Immature natural killer cell (primary cell): ENCODE data around the gene SCN9A. TPM values are rescaled to one million over a fixed set of nuclear protein-coding genes. Genes with fewer than 3 reads are reported as not detected.

Experiments
- DNase-seq, 3 donors: peaks; one replicate each; pipeline ENCODE4 v3.0.0; 2022; ENCODE audit warnings: mixed read lengths in 1 of 3
- H3K27ac Mint-ChIP-seq, 6 donors: one replicate each; pipeline ENCODE4 v1.8.0; 2020; ENCODE audit warnings: mixed read lengths in 6 of 6, mild to moderate bottlenecking in 5 of 6, inconsistent platforms in 4 of 6, moderate library complexity in 3 of 6
- H3K27me3 Mint-ChIP-seq, 3 donors: one replicate each; pipeline ENCODE4 v1.8.0; 2020 to 2021; ENCODE audit warnings: low read depth in 3 of 3, mild to moderate bottlenecking in 3 of 3, mixed read lengths in 3 of 3, moderate library complexity in 3 of 3, inconsistent platforms in 1 of 3
- H3K36me3 Mint-ChIP-seq, 3 donors: one replicate each; pipeline ENCODE4 v1.8.0; 2020; ENCODE audit warnings: mixed read lengths in 3 of 3, inconsistent platforms in 2 of 3, mild to moderate bottlenecking in 2 of 3
- H3K4me1 Mint-ChIP-seq, 2 donors: one replicate each; pipeline ENCODE4 v1.8.0; 2020; ENCODE audit warnings: inconsistent platforms in 2 of 2, mild to moderate bottlenecking in 2 of 2, mixed read lengths in 2 of 2, moderate library complexity in 1 of 2
- H3K4me3 Mint-ChIP-seq, 5 donors: one replicate each; pipeline ENCODE4 v1.8.0; 2020; ENCODE audit warnings: mild to moderate bottlenecking in 5 of 5, mixed read lengths in 5 of 5, inconsistent platforms in 3 of 5, moderate library complexity in 3 of 5
- H3K9me3 Mint-ChIP-seq, 6 donors: one replicate each; pipeline ENCODE4 v1.8.0; 2020; ENCODE audit warnings: mild to moderate bottlenecking in 6 of 6, mixed read lengths in 6 of 6, inconsistent platforms in 4 of 6, moderate library complexity in 3 of 6
- polyA plus RNA-seq, 3 donors: library from polyadenylated mRNA; unstranded; fragments of 300-500 nt; fragmentation: Illumina TruSeq; gene quantifications; one replicate each; pipeline ENCODE4 v1.2.3, GENCODE V29; 2021

The SCN9A gene
- polyA plus RNA-seq, 3 donors from 2014 or later = 0.55 to 0.86 (median 0.78) TPM

GRCh38 chr2:166393008-166393407 lies 17.3 kb upstream of the SCN9A start:
- Mint-ChIP-seq H3K9me3 (peaks cover 0 to 15% (median 3%) of the 10 kb centered on the region in 6 donors), H3K4me3 (no peak overlapping the region), H3K36me3 (no peaks in the 10 kb centered on the region), H3K4me1 (no peaks in the 10 kb centered on the region), H3K27ac (no peak overlapping the region), H3K27me3 (peaks cover 0 to 4% (median 0%) of the 10 kb centered on the region in 3 donors)
- no peak for DNase-seq

- no peak for DNase-seq
- Mint-ChIP-seq H3K36me3 (no peaks in the 10 kb centered on the region), H3K4me1 (no peaks in the 10 kb centered on the region), H3K9me3 (peaks cover 0 to 11% (median 0%) of the 10 kb centered on the region in 6 donors), H3K4me3 (no peak overlapping the region), H3K27me3 (peaks cover 0 to 3% (median 0%) of the 10 kb centered on the region in 3 donors), H3K27ac (no peak overlapping the region)
These were observed 12.8 kb upstream of the SCN9A start for GRCh38 chr2:166388481-166389070.

GRCh38 chr2:166385313-166385712 lies 9.6 kb upstream of the SCN9A start:
- H3K27ac Mint-ChIP-seq = no peak overlapping the region
- peaks cover 0 to 11% (median 0%) of the 10 kb centered on the region in 6 donors for H3K9me3 Mint-ChIP-seq
- DNase-seq = no peak
- H3K4me1 Mint-ChIP-seq = no peaks in the 10 kb centered on the region
- H3K36me3 Mint-ChIP-seq = no peaks in the 10 kb centered on the region
- no peak overlapping the region for H3K4me3 Mint-ChIP-seq
- H3K27me3 Mint-ChIP-seq = peaks cover 0 to 4% (median 0%) of the 10 kb centered on the region in 3 donors

GRCh38 chr2:166384774-166385173 lies 9.0 kb upstream of the SCN9A start:
- Mint-ChIP-seq H3K27me3 (peaks cover 0 to 3% (median 0%) of the 10 kb centered on the region in 3 donors), H3K4me3 (no peak overlapping the region), H3K36me3 (no peaks in the 10 kb centered on the region), H3K27ac (no peak overlapping the region), H3K4me1 (no peaks in the 10 kb centered on the region), H3K9me3 (peaks cover 0 to 11% (median 0%) of the 10 kb centered on the region in 6 donors)
- DNase-seq = no peak

GRCh38 chr2:166382448-166382847 lies 6.7 kb upstream of the SCN9A start:
- Mint-ChIP-seq H3K9me3 (peaks cover 0 to 6% (median 0%) of the 10 kb centered on the region in 6 donors), H3K27ac (no peak overlapping the region), H3K36me3 (no peaks in the 10 kb centered on the region), H3K4me1 (no peaks in the 10 kb centered on the region), H3K4me3 (no peak overlapping the region), H3K27me3 (peaks cover 0 to 1% (median 0%) of the 10 kb centered on the region in 3 donors)
- DNase-seq = no peak

- H3K4me3 Mint-ChIP-seq = no peak overlapping the region
These were observed 4.9 kb upstream of the SCN9A start for GRCh38 chr2:166380615-166381014.

GRCh38 chr2:166376873-166377272 lies 1.1 kb upstream of the SCN9A start:
- Mint-ChIP-seq H3K4me1 (peaks cover 8 to 20% of the 10 kb centered on the region in 2 donors), H3K27ac (no peak overlapping the region), H3K9me3 (peaks cover 0 to 2% (median 0%) of the 10 kb centered on the region in 6 donors), H3K27me3 (peaks cover 1 to 3% (median 1%) of the 10 kb centered on the region in 3 donors), H3K4me3 (no peak overlapping the region), H3K36me3 (no peaks in the 10 kb centered on the region)
- no peak for DNase-seq

More at GRCh38 chr2:166380615-166381014, 4.9 kb upstream of the SCN9A start:
- peaks cover 0 to 1% (median 0%) of the 10 kb centered on the region in 3 donors for H3K27me3 Mint-ChIP-seq
- no peaks in the 10 kb centered on the region for H3K36me3 Mint-ChIP-seq
- H3K4me1 Mint-ChIP-seq = peaks cover under 1 to 8% of the 10 kb centered on the region in 2 donors
- no peaks in the 10 kb centered on the region for H3K9me3 Mint-ChIP-seq
- H3K27ac Mint-ChIP-seq = no peak overlapping the region
- no peak for DNase-seq

GRCh38 chr2:166376488-166376828 lies 714 bp upstream of the SCN9A start:
- Mint-ChIP-seq H3K4me3 (peak overlapping the region in 4 of 5 donors; percentile 41 to 59 (median 49)), H3K4me1 (peaks cover 8 to 20% of the 10 kb centered on the region in 2 donors), H3K27me3 (peaks cover 1 to 3% (median 1%) of the 10 kb centered on the region in 3 donors), H3K9me3 (peaks cover 0 to 2% (median 0%) of the 10 kb centered on the region in 6 donors), H3K27ac (no peak overlapping the region), H3K36me3 (no peaks in the 10 kb centered on the region)
- no peak for DNase-seq

GRCh38 chr2:166375195-166375735 lies 479 bp downstream of the SCN9A start:
- Mint-ChIP-seq H3K27ac (no peak overlapping the region), H3K27me3 (peaks cover 0 to 3% (median 1%) of the 10 kb centered on the region in 3 donors), H3K9me3 (peaks cover 0 to 2% (median 0%) of the 10 kb centered on the region in 6 donors), H3K4me3 (peak overlapping the region; percentile 73 to 85 (median 79)), H3K4me1 (peaks cover 8 to 20% of the 10 kb centered on the region in 2 donors), H3K36me3 (no peaks in the 10 kb centered on the region)
- peak in 1 of 3 donors; percentile 4 for DNase-seq

- Mint-ChIP-seq H3K27me3 (peaks cover 0 to 3% (median 1%) of the 10 kb centered on the region in 3 donors), H3K27ac (no peak overlapping the region), H3K9me3 (peaks cover 0 to 2% (median 0%) of the 10 kb centered on the region in 6 donors), H3K36me3 (no peaks in the 10 kb centered on the region), H3K4me3 (no peak overlapping the region), H3K4me1 (peaks cover 8 to 20% of the 10 kb centered on the region in 2 donors)
- DNase-seq = no peak
These were observed 1.8 kb downstream of the SCN9A start for GRCh38 chr2:166373951-166374350.

- peaks cover 0 to 3% (median 1%) of the 10 kb centered on the region in 3 donors for H3K27me3 Mint-ChIP-seq
- H3K4me1 Mint-ChIP-seq = peaks cover 8 to 20% of the 10 kb centered on the region in 2 donors
- no peak overlapping the region for H3K27ac Mint-ChIP-seq
- no peaks in the 10 kb centered on the region for H3K36me3 Mint-ChIP-seq
- peaks cover 0 to 2% (median 0%) of the 10 kb centered on the region in 6 donors for H3K9me3 Mint-ChIP-seq
- DNase-seq = no peak
- no peak overlapping the region for H3K4me3 Mint-ChIP-seq
These were observed 2.2 kb downstream of the SCN9A start for GRCh38 chr2:166373539-166373938.

- Mint-ChIP-seq H3K36me3 (no peaks in the 10 kb centered on the region), H3K9me3 (peaks cover 0 to 2% (median 0%) of the 10 kb centered on the region in 6 donors), H3K27me3 (peaks cover 0 to 3% (median 1%) of the 10 kb centered on the region in 3 donors), H3K4me3 (no peak overlapping the region), H3K27ac (no peak overlapping the region), H3K4me1 (peaks cover 8 to 20% of the 10 kb centered on the region in 2 donors)
- no peak for DNase-seq
These were observed 2.6 kb downstream of the SCN9A start for GRCh38 chr2:166373105-166373504.

- Mint-ChIP-seq H3K9me3 (peaks cover 0 to 5% (median 0%) of the 10 kb centered on the region in 6 donors), H3K27ac (no peak overlapping the region), H3K27me3 (peaks cover 0 to 3% (median 1%) of the 10 kb centered on the region in 3 donors), H3K36me3 (no peaks in the 10 kb centered on the region), H3K4me3 (no peak overlapping the region), H3K4me1 (peaks cover 8 to 20% of the 10 kb centered on the region in 2 donors)
- no peak for DNase-seq
These were observed 3.7 kb downstream of the SCN9A start for GRCh38 chr2:166372046-166372445.

- no peak for DNase-seq
- Mint-ChIP-seq H3K27me3 (no peaks in the 10 kb centered on the region), H3K36me3 (no peaks in the 10 kb centered on the region), H3K4me3 (no peak overlapping the region), H3K9me3 (peaks cover 0 to 7% (median 0%) of the 10 kb centered on the region in 6 donors), H3K4me1 (no peaks in the 10 kb centered on the region), H3K27ac (no peak overlapping the region)
These were observed 9.8 kb downstream of the SCN9A start for GRCh38 chr2:166365803-166366420.
